Germinal center (tissue), 1 donor: Measurements from ENCODE around the gene RIOK2.

ENCODE experiments used
- DNase-seq: peaks from one replicate; pipeline ENCODE4 v3.0.0; 2012; ENCODE audit warnings: mixed read lengths, low spot score

RIOK2 gene

DNA sequence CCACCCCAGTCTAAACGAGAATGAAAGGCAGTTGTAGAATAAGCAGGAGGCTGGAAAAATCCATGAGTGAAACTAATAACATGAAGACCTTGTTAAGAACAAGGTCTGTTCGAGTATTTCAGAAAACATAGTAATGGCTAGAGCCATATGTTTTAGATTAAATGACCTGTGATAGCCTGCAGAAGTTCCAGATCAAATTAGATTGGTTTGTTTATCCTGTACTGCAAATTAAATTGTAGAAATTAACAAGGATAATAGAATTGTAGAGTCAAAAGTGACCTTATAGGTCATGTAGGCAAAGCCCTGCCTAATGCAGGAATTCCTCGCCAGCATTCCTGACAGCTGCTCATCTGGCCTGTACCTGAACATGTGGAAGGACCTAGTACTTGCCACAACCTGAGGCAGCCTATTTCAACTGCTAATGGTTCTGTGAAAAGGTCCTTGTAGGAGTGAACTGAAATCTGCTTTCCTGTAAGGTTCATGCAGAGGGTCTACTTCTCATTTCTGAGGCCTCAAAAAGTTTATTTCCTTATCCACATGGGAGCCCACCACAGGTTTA, 57.8 kb downstream of the RIOK2 start:
- DNase-seq, result no peak

DNA sequence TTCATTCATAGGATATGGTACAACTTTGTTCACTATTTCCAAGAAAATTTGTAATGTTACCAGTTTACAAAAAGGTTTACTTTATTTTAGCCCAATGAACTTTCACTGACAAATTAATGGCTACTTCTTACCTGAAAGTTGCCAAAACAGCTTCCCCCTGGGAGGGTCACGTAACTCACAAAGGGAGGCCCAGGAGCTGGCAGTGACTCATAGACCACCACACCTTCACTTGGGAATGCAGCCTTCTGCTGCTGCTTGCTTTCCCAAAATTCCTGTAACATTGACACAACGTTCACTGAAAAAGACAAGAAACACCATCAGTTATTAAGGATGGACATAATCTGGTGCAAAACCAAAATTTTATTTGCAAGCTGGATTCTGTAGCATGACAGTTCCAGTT, 58.7 kb downstream of the RIOK2 start:
- no peak for DNase-seq

DNA sequence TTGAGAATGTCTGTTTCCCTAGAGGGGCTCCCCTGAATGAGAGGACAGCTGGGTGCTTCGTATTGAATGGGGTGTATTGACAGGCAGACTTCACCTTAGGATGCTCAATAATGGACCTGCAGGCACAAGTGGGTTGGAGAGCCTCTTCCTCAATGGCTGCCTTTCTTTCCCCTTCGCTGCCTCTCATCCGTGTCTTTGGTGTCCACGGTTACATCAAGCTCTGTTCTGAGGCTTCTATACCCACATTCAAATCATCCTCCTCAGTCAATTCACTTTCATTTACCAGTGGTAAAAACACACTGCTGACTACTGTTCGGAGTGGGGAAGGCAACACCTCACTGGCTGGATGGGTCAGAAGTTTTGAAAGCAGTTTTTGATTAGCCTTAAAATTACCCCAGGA, 61.2 kb downstream of the RIOK2 start:
- DNase-seq, result no peak

DNA sequence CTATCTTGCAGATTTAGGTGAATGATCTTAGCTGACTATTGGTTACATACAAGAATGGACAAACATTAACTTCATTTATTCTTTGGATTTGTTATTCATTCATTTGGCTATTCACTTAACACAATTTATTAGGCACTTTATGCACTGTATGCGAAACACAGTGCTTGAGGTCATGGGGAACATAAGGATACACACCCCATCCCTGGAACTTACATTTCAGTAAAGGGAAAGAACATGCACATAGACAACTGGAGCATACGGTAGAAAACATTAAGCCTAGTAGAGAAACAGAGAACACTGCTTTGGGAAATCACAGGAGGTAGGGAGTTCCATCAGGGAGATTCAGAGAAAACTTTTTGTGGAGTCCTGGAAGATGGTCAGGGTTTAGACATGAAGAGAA, 62.9 kb downstream of the RIOK2 start:
- no peak for DNase-seq

DNA sequence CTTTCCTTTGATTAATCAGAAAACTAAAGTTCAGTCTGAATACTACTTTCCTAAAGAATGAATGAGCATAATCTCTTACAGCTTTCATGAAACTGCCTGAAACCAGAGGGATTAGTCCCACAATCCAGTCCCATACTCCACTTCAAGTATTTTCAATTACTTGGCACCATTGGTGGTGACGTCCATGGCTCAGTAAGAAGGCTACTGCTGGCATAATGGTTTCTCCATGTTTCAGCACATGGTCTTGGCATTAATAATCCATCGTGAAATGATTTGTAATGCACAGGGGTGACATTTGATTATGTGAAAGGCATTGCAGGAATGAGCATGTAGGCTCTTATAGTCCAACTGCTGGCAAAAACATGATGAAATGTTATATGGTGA, 64.0 kb downstream of the RIOK2 start:
- DNase-seq, result no peak

DNA sequence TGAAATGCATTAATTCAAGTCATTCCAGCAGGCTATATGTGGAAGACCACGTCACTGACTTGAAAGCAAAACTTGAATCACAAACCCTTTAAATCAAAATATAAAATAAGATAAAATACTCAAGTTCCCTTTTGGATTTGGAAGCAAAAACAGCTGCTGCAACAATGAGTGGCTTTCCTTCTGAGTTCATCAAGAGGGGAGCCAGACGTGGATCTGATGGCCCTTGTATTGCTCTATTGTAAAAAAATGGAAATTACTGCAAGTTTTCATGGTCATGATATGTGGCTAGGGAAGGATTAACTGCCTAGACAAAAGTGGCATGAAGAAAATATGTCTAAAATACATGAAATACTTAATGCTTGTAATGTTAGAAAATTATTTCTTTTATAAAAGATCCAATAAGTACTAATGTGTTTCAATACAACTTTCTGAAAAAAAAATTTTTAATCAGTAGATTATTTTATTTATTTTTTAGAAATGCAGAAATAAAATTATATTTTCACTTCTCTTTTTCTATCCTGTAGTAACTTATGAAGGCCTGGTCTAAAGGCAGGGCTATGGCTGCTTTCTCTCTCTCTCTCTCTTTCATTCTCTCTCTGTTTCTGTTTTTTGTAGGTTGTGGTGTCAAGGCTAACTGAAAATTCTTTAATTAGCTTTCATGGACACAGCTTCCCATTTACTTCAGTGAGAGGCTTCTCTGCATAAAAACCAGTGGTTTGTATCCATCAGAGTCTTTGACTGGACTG, 64.6 kb downstream of the RIOK2 start:
- peak; percentile 3 for DNase-seq

DNA sequence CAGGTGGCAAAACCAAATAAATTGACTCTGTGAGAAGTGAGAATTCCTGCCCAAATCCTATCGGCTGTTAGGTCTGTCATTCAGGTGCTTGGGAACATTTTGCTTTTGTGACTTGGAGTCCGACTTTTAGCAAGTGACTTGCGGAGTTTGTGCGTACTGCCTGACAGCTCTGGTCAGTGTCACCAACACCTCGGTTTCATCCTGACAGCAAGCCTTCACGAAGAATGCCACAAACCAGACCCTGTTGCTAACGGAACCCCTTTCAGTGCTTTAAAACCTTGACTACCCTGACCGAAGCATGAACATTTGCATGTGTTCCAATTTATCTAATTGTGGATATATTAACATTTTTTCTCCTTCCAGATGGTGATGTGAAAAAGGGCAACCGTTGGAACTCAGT, 67.1 kb downstream of the RIOK2 start:
- DNase-seq, result no peak

DNA sequence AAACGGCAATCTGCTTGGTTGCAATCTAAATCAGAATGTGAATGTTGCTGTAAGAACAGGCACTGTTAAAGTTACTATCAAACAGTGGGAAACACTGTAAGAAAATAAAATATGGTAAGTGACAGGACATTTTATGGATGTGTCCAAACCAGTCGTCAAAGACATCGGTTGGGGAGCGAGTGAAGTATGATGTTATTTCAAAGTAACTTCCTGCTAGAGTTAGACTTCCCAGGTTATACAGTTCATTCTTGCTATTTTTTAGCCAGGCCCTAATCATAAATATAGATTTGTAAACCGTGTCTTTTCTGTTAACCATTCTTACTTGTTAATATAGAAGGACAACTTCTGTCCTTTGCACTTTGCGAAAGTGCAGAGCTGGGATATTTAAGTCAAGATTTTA, 70.8 kb downstream of the RIOK2 start:
- DNase-seq, result no peak

DNA sequence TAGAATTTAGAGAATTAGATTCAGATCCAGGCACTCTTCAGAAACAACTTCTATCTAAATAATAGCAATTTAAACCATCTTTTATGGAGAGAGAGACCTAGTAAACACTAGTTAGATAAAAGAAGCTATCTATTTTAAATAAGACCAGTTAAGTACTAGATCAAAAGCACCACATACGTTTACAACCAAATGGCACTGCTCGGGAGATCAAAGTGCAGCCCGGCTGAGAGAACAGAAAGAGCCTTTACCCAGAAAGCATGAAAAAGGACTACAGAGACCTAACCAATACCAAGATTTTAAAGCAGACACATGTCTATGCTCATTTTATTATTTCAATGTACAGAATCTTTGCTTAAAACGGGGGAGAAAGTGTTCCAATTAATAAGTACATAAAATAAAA, 71.4 kb downstream of the RIOK2 start:
- DNase-seq, result no peak

DNA sequence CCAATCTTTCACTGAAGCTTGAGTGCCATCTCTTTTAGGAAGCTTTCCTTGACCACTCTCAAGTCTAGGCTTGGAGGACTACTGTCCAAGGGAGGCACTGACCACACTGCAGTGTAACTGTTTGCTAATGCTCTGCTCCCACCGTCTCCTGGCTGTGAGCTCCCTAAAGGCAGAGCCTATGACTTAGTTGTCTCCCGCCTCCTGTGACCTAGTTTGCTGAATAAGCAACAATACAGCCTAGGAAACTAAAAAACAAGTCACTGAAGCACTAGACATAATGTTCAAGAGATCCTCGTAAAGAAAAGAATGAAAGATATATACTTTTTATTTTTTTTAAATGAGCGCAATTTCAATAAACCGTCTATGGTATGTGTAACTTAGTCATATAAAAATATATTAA, 72.0 kb downstream of the RIOK2 start:
- DNase-seq, result no peak
